HEK293 (cell line): ENCODE measurements around the gene UMAD1.

Experiments
- CTCF ChIA-PET: fragments of 350-600 bp; formaldehyde crosslinking; extraction: SDS; loops from one replicate; lab custom pipeline; 2021; ENCODE audit warnings: antibody characterized with exemption; lab: Yijun Ruan, JAX
- POLR2A ChIA-PET: fragments of 300-600 bp; formaldehyde crosslinking; extraction: SDS; loops from one replicate; lab custom pipeline; 2020; ENCODE audit warnings: antibody characterized with exemption, inconsistent platforms; lab: Yijun Ruan, JAX
- H3K27ac ChIP-seq: fragments of 200-500 bp; sonication (Bioruptor generic); 2 replicates; pipeline ENCODE4 v1.5.1; 2014; ENCODE audit warnings: low read depth, low read length, control low read depth, inconsistent platforms; ENCODE audit errors: extremely low read depth
- H3K36me3 ChIP-seq, 2 experiments: fragments of 200-500 bp in 1 of 2; sonication (Bioruptor generic) in 1 of 2; 1 replicate in 1 of 2; 2 replicates in 1 of 2; pipeline ENCODE4 v1.5.1; 2014 to 2017; ENCODE audit warnings: inconsistent platforms in 2 of 2, low read length in 2 of 2; ENCODE audit not compliant: control insufficient read depth in 2 of 2, insufficient read depth in 1 of 2
- H3K4me1 ChIP-seq: fragments of 200-500 bp; sonication (Bioruptor generic); 2 replicates; pipeline ENCODE4 v1.5.1; 2014; ENCODE audit warnings: mild to moderate bottlenecking, low read length, inconsistent platforms; ENCODE audit not compliant: control insufficient read depth, insufficient read depth
- H3K4me3 ChIP-seq: 2 replicates; pipeline ENCODE4 v1.5.1; 2011; ENCODE audit warnings: low read depth, mild to moderate bottlenecking, control low read depth, low read length, moderate library complexity
- H3K9me3 ChIP-seq: fragments of 200-500 bp; sonication (Bioruptor generic); 2 replicates; pipeline ENCODE4 v1.5.1; 2014; ENCODE audit warnings: low read depth, low read length, inconsistent platforms; ENCODE audit not compliant: control insufficient read depth, insufficient read depth
- AEBP2 ChIP-seq: fragments of 450-650 bp; formaldehyde crosslinking; IDR thresholded peaks from 2 replicates; pipeline ENCODE4 v1.5.1; 2016; ENCODE audit warnings: missing biosample characterization, missing genetic modification characterization, borderline replicate concordance
- ATF2 ChIP-seq: fragments of 450-650 bp; formaldehyde crosslinking; IDR thresholded peaks from 2 replicates; pipeline ENCODE4 v1.5.1; 2016; ENCODE audit warnings: missing biosample characterization, missing genetic modification characterization, low read depth
- KLF10 ChIP-seq: fragments of 450-650 bp; IDR thresholded peaks from 2 replicates; pipeline ENCODE4 v1.5.1; 2018; ENCODE audit warnings: missing biosample characterization, mild to moderate bottlenecking, missing genetic modification characterization
- KLF16 ChIP-seq: fragments of 450-650 bp; formaldehyde crosslinking; IDR thresholded peaks from 2 replicates; pipeline ENCODE4 v1.5.1; 2017; ENCODE audit warnings: missing biosample characterization, missing genetic modification characterization
- SCRT2 ChIP-seq: fragments of 450-650 bp; formaldehyde crosslinking; IDR thresholded peaks from 2 replicates; pipeline ENCODE4 v1.5.1; 2016; ENCODE audit warnings: missing biosample characterization, missing genetic modification characterization
- ZBTB20 ChIP-seq: fragments of 450-650 bp; formaldehyde crosslinking; IDR thresholded peaks from 2 replicates; pipeline ENCODE4 v1.5.1; 2016; ENCODE audit warnings: missing biosample characterization, missing genetic modification characterization
- ZFP69B ChIP-seq: fragments of 450-650 bp; formaldehyde crosslinking; IDR thresholded peaks from 2 replicates; pipeline ENCODE4 v1.5.1; 2016; ENCODE audit warnings: missing biosample characterization, missing genetic modification characterization
- ZNF510 ChIP-seq: fragments of 450-650 bp; formaldehyde crosslinking; IDR thresholded peaks from 2 replicates; pipeline ENCODE4 v1.5.1; 2018; ENCODE audit warnings: mild to moderate bottlenecking, missing genetic modification characterization, missing biosample characterization; ENCODE audit not compliant: insufficient replicate concordance
- ZSCAN16 ChIP-seq: fragments of 450-650 bp; formaldehyde crosslinking; IDR thresholded peaks from 2 replicates; pipeline ENCODE4 v1.5.1; 2016; ENCODE audit warnings: missing biosample characterization, missing genetic modification characterization
- TF ChIP-seq, protein P1 (sequence below): fragments of 450-650 bp; formaldehyde crosslinking; IDR thresholded peaks from 2 replicates; pipeline ENCODE4 v1.5.1; 2017; ENCODE audit warnings: missing biosample characterization, missing genetic modification characterization
- TF ChIP-seq, protein P2 (sequence below): fragments of 450-650 bp; formaldehyde crosslinking; IDR thresholded peaks from 2 replicates; pipeline ENCODE4 v1.5.1; 2016; ENCODE audit warnings: missing biosample characterization, missing genetic modification characterization
- TF ChIP-seq, protein P3 (sequence below): fragments of 450-650 bp; formaldehyde crosslinking; IDR thresholded peaks from 2 replicates; pipeline ENCODE4 v1.5.1; 2016; ENCODE audit warnings: missing biosample characterization, missing genetic modification characterization
- TF ChIP-seq, protein P4 (sequence below): fragments of 450-650 bp; formaldehyde crosslinking; IDR thresholded peaks from 2 replicates; pipeline ENCODE4 v1.5.1; 2017; ENCODE audit warnings: missing biosample characterization, missing genetic modification characterization

The UMAD1 gene

GRCh38 chr7:7719236-7719635 is 78.7 kb downstream of the UMAD1 start (continued):
- TF ChIP-seq ZNF510 (tag by site-specific recombination) (no peak), KLF10 (tag by site-specific recombination) (peak; percentile 17; the same call in 1 of the 2 replicates), ZSCAN16 (tag by site-specific recombination) (no peak), KLF16 (tag by site-specific recombination) (no peak), SCRT2 (tag by site-specific recombination) (no peak)
- TF ChIP-seq, protein P1, sequence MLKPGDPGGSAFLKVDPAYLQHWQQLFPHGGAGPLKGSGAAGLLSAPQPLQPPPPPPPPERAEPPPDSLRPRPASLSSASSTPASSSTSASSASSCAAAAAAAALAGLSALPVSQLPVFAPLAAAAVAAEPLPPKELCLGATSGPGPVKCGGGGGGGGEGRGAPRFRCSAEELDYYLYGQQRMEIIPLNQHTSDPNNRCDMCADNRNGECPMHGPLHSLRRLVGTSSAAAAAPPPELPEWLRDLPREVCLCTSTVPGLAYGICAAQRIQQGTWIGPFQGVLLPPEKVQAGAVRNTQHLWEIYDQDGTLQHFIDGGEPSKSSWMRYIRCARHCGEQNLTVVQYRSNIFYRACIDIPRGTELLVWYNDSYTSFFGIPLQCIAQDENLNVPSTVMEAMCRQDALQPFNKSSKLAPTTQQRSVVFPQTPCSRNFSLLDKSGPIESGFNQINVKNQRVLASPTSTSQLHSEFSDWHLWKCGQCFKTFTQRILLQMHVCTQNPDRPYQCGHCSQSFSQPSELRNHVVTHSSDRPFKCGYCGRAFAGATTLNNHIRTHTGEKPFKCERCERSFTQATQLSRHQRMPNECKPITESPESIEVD, result 0 out of 2 replicates have a peak, but pooled peaks have one; percentile 16
- TF ChIP-seq, all 188 proteins: peak for 19

DNA sequence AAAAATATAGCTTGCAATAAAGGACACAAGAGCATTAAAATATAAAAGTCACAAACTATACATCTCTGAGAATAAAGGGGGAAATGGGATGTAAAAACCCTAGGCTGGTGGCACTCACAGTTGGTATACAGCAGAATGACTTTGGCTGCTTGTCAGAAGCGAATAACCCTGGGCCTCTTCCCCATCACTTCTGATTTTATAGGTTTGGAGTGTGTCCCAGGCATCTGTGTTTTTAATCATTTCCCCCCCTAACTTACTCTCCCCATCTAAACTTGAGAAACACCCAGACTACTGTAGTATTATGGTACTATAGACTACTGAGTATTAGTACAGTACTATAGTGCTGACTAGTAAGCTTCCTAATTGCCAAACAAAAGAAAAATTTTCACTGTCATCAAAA is 79.6 kb downstream of the UMAD1 start:
- TF ChIP-seq, protein P2, sequence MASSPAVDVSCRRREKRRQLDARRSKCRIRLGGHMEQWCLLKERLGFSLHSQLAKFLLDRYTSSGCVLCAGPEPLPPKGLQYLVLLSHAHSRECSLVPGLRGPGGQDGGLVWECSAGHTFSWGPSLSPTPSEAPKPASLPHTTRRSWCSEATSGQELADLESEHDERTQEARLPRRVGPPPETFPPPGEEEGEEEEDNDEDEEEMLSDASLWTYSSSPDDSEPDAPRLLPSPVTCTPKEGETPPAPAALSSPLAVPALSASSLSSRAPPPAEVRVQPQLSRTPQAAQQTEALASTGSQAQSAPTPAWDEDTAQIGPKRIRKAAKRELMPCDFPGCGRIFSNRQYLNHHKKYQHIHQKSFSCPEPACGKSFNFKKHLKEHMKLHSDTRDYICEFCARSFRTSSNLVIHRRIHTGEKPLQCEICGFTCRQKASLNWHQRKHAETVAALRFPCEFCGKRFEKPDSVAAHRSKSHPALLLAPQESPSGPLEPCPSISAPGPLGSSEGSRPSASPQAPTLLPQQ (tag by site-specific recombination), result peak; percentile 10; the same call in 1 of the 2 replicates
- peak; percentile 96 for TF ChIP-seq ZBTB20 (tag by site-specific recombination)
- TF ChIP-seq, protein P3, sequence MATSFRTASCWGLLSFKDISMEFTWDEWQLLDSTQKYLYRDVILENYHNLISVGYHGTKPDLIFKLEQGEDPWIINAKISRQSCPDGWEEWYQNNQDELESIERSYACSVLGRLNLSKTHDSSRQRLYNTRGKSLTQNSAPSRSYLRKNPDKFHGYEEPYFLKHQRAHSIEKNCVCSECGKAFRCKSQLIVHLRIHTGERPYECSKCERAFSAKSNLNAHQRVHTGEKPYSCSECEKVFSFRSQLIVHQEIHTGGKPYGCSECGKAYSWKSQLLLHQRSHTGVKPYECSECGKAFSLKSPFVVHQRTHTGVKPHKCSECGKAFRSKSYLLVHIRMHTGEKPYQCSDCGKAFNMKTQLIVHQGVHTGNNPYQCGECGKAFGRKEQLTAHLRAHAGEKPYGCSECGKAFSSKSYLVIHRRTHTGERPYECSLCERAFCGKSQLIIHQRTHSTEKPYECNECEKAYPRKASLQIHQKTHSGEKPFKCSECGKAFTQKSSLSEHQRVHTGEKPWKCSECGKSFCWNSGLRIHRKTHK, result no peak
- TF ChIP-seq, protein P4, sequence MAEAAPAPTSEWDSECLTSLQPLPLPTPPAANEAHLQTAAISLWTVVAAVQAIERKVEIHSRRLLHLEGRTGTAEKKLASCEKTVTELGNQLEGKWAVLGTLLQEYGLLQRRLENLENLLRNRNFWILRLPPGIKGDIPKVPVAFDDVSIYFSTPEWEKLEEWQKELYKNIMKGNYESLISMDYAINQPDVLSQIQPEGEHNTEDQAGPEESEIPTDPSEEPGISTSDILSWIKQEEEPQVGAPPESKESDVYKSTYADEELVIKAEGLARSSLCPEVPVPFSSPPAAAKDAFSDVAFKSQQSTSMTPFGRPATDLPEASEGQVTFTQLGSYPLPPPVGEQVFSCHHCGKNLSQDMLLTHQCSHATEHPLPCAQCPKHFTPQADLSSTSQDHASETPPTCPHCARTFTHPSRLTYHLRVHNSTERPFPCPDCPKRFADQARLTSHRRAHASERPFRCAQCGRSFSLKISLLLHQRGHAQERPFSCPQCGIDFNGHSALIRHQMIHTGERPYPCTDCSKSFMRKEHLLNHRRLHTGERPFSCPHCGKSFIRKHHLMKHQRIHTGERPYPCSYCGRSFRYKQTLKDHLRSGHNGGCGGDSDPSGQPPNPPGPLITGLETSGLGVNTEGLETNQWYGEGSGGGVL (tag by site-specific recombination), result peak; percentile 74
- H3K36me3 ChIP-seq, result no peaks in the 10 kb centered on the region
- CTCF ChIA-PET, result interaction anchor here (0.9 to 2.5 kb wide), 3 partner anchors 21 to 250 kb away, joined by 3 to 15 read pairs (median 3); no protein-coding TSS in a partner anchor
- H3K27ac ChIP-seq, result no peak overlapping the region
- no peak overlapping the region for H3K4me3 ChIP-seq
- H3K4me1 ChIP-seq, result peaks cover 14% of the 10 kb centered on the region
- no peaks in the 10 kb centered on the region for H3K9me3 ChIP-seq
- POLR2A ChIA-PET, result no interaction called here

- POLR2A ChIA-PET, result no interaction called here
- H3K4me3 ChIP-seq, result no peak overlapping the region
- peaks cover 14% of the 10 kb centered on the region for H3K4me1 ChIP-seq
- TF ChIP-seq AEBP2 (tag by site-specific recombination), result no peak
- peak; percentile 84 for TF ChIP-seq ZFP69B
- peak; percentile 65; the same call in 1 of the 2 replicates for TF ChIP-seq ATF2 (tag by site-specific recombination)
- TF ChIP-seq, protein P2 (tag by site-specific recombination), result peak; percentile 88
- TF ChIP-seq, all 188 proteins: peak for 3
- CTCF ChIA-PET, result interaction anchor here (0.6 to 2.5 kb wide), 2 partner anchors 39 to 67 kb away, joined by 3 to 15 read pairs; no protein-coding TSS in a partner anchor
- no peak overlapping the region for H3K27ac ChIP-seq
- no peaks in the 10 kb centered on the region for H3K9me3 ChIP-seq
- H3K36me3 ChIP-seq, result no peaks in the 10 kb centered on the region
Observed at GRCh38 chr7:7720750-7721621, 80.4 kb downstream of the UMAD1 start.
